VCaP (cell line): ENCODE data around the gene PHRF1.

Experiments
- H3K27ac ChIP-seq: fragments of 450-650 bp; 2 replicates; pipeline ENCODE4 v1.5.1; 2017
- TF ChIP-seq, protein P1 (sequence below): fragments of 450-650 bp; conservative IDR thresholded peaks from 2 replicates; pipeline ENCODE4 v1.5.1; 2017; ENCODE audit warnings: mild to moderate bottlenecking, moderate library complexity

PHRF1 gene

GRCh38 chr11:617912-618682 lies 41.8 kb downstream of the PHRF1 start:
- TF ChIP-seq, protein P1, sequence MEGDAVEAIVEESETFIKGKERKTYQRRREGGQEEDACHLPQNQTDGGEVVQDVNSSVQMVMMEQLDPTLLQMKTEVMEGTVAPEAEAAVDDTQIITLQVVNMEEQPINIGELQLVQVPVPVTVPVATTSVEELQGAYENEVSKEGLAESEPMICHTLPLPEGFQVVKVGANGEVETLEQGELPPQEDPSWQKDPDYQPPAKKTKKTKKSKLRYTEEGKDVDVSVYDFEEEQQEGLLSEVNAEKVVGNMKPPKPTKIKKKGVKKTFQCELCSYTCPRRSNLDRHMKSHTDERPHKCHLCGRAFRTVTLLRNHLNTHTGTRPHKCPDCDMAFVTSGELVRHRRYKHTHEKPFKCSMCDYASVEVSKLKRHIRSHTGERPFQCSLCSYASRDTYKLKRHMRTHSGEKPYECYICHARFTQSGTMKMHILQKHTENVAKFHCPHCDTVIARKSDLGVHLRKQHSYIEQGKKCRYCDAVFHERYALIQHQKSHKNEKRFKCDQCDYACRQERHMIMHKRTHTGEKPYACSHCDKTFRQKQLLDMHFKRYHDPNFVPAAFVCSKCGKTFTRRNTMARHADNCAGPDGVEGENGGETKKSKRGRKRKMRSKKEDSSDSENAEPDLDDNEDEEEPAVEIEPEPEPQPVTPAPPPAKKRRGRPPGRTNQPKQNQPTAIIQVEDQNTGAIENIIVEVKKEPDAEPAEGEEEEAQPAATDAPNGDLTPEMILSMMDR: no peak
- no peak overlapping the region for H3K27ac ChIP-seq

- H3K27ac ChIP-seq: no peak overlapping the region
- TF ChIP-seq, protein P1: no peak
Measured at GRCh38 chr11:618856-619627, 42.8 kb downstream of the PHRF1 start.

GRCh38 chr11:619628-620050 lies 43.4 kb downstream of the PHRF1 start:
- no peak overlapping the region for H3K27ac ChIP-seq
- TF ChIP-seq, protein P1: no peak

- TF ChIP-seq, protein P1: no peak
- H3K27ac ChIP-seq: no peak overlapping the region
Measured at GRCh38 chr11:620201-620600, 43.9 kb downstream of the PHRF1 start.

- H3K27ac ChIP-seq: no peak overlapping the region
- TF ChIP-seq, protein P1: no peak
Measured at GRCh38 chr11:620935-621814, 44.9 kb downstream of the PHRF1 start.

- no peak overlapping the region for H3K27ac ChIP-seq
- TF ChIP-seq, protein P1: no peak
Measured at GRCh38 chr11:621838-622237, 45.6 kb downstream of the PHRF1 start.
